Thyroid gland (tissue), 4 donors: ENCODE data around the gene FAM228A. TPM values are rescaled to one million over a fixed set of nuclear protein-coding genes. Genes with fewer than 3 reads are reported as not detected.

Source experiments
- DNase-seq, 2 donors: peaks; one replicate each; pipeline ENCODE4 v3.0.0-alpha.2; 2019
- H3K27ac ChIP-seq, 3 donors: fragments of 200-600 bp; sonication (generic); 1 replicate in 2 of 3; 2 replicates in 1 of 3; pipeline ENCODE4 v1.5.1; 2016 to 2019; ENCODE audit warnings: mild to moderate bottlenecking in 1 of 3, moderate library complexity in 1 of 3
- H3K27me3 ChIP-seq: fragments of 200-600 bp; sonication (generic); one replicate; pipeline ENCODE4 v1.5.1; 2019
- H3K36me3 ChIP-seq, 2 donors: fragments of 200-600 bp; sonication (generic); one replicate each; pipeline ENCODE4 v1.5.1; 2016 to 2019
- H3K4me1 ChIP-seq, 2 donors: fragments of 200-600 bp; sonication (generic); one replicate each; pipeline ENCODE4 v1.5.1; 2017 to 2019
- H3K4me3 ChIP-seq, 3 donors: fragments of 200-600 bp; sonication (generic); replicated peaks in 1 of 3; 1 replicate in 2 of 3; 2 replicates in 1 of 3; pipeline ENCODE4 v1.5.1; 2016; ENCODE audit warnings: mild to moderate bottlenecking in 1 of 3
- H3K9me3 ChIP-seq: fragments of 200-600 bp; sonication (generic); one replicate; pipeline ENCODE4 v1.5.1; 2017
- POLR2A ChIP-seq, 2 donors: fragments of 450-650 bp; IDR thresholded peaks; one replicate each; pipeline ENCODE4 v1.6.1; 2017; ENCODE audit warnings: antibody characterized with exemption in 2 of 2, mild to moderate bottlenecking in 2 of 2, moderate library complexity in 1 of 2
- WGBS, 2 donors: methylation state at CpG; one replicate each; pipeline ENCODE4 v1.1.5; 2017; 5-methylcytosine and 5-hydroxymethylcytosine counted together
- intact Hi-C: fragments of 100-400 bp; cut with DNase I; formaldehyde crosslinking; loops from one replicate; pipeline ENCODE4 v1.15.1; 2023
- total RNA-seq, 4 donors: library from RNA; depleted of rRNA; stranded (reverse); fragments of >200 nt; gene quantifications; one replicate each; pipeline ENCODE4 v1.2.3, GENCODE V29; 2016
- TF ChIP-seq, protein P1 (sequence below), 6 experiments: fragments of 200-600 bp in 3 of 6; fragments of 450-650 bp in 3 of 6; sonication (generic) in 3 of 6; IDR thresholded peaks; one replicate each; pipeline ENCODE4 v1.5.1; 2016 to 2019; ENCODE audit warnings: antibody characterized with exemption in 6 of 6, mild to moderate bottlenecking in 2 of 6, inconsistent platforms in 1 of 6, moderate library complexity in 1 of 6

FAM228A gene
- total RNA-seq, 4 donors from 2014 or later, result 1.3 to 2.0 (median 1.8) TPM

DNA sequence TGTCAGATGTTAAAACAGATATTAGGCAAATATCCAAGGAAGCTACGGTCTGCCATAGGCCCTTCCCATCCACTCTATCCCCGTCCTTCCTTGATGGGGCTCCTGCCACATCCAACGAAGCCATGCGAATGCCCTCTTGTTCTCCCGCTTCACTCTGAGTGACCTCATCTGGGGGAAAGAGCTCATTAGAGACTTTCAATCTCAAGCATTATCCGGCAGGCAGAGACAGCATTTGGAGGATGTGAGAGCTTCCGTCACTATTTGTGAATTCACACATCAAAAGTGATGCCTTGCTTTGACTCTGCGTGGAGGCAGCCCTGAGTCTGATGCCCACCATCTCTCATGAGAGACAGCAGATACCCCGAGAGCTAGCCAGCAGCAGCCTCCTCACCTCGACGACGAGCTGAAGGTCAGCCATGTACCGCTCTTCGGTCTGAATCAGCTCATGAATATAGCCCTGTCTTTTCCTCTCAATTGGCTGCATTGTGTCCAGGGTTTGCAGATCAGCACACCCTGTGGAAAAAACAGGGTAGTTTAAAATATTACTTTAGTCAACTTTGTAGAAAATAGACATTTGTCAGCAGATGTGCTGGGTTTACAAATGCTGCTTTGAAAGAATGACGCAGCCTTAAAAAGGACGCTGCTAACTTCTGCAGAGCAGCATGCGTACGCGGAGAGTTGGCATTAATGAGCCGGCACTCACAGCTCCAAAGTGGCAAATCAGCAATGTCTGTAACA is 45.9 kb downstream of the FAM228A start:
- intact Hi-C loops, result no loop called here
- WGBS, 2 donors, result 94% methylated on average over 20 of the region's 20 CpGs
- Histone ChIP-seq H3K4me3 (no peak overlapping the region), H3K36me3 (peaks cover 17 to 41% of the 10 kb centered on the region in 2 donors), H3K4me1 (no peaks in the 10 kb centered on the region), H3K27me3 (no peaks in the 10 kb centered on the region), H3K27ac (no peak overlapping the region), H3K9me3 (no peaks in the 10 kb centered on the region)
- no peak for TF ChIP-seq POLR2A (IDR thresholded peaks at IDR 0.05)
- TF ChIP-seq, protein P1, sequence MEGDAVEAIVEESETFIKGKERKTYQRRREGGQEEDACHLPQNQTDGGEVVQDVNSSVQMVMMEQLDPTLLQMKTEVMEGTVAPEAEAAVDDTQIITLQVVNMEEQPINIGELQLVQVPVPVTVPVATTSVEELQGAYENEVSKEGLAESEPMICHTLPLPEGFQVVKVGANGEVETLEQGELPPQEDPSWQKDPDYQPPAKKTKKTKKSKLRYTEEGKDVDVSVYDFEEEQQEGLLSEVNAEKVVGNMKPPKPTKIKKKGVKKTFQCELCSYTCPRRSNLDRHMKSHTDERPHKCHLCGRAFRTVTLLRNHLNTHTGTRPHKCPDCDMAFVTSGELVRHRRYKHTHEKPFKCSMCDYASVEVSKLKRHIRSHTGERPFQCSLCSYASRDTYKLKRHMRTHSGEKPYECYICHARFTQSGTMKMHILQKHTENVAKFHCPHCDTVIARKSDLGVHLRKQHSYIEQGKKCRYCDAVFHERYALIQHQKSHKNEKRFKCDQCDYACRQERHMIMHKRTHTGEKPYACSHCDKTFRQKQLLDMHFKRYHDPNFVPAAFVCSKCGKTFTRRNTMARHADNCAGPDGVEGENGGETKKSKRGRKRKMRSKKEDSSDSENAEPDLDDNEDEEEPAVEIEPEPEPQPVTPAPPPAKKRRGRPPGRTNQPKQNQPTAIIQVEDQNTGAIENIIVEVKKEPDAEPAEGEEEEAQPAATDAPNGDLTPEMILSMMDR (IDR thresholded peaks at IDR 0.05), result no peak
- DNase-seq, result no peak

DNA sequence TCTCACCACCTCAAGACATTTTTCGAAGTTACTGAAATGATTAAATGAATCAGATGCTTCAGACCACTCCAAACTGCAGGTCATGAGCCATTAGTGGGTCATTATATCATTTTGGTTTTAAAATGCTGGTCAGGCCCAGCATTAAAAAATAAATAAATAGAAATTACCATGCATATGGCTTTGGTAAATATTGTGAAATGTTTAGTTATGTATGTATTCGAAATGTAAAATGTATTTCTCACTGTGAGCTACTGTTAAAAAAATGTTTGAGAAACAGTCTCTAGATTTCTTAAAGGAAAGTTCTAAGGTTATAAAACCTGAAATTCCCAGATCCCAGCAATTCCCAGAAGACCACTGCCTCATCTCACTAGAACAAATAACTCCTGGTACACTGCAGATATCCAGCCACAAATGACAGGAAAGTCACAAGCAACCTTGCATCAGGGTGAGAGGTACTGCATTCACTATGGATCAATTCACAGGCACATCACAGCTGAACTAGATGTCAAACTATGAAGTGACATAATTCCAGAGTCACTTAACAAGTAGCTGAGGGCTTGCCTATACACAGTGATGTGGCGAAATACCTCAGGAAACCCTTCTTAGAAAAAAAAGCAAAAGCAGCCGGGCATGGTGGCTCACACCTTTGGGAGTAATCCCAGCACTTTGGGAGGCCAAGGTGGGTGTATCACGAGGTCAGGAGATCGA is 46.6 kb downstream of the FAM228A start:
- peaks cover 9 to 37% of the 10 kb centered on the region in 2 donors for H3K36me3 ChIP-seq
- 94 to 96% methylated on average over 6 of the region's 6 CpGs for WGBS, 2 donors
- no peak overlapping the region for H3K27ac ChIP-seq
- no peaks in the 10 kb centered on the region for H3K4me1 ChIP-seq
- TF ChIP-seq POLR2A (IDR thresholded peaks at IDR 0.05), result no peak
- TF ChIP-seq, protein P1 (IDR thresholded peaks at IDR 0.05), result no peak
- no peak overlapping the region for H3K4me3 ChIP-seq
- no peaks in the 10 kb centered on the region for H3K9me3 ChIP-seq
- H3K27me3 ChIP-seq, result no peaks in the 10 kb centered on the region
- intact Hi-C loops, result no loop called here
- DNase-seq, result no peak

DNA sequence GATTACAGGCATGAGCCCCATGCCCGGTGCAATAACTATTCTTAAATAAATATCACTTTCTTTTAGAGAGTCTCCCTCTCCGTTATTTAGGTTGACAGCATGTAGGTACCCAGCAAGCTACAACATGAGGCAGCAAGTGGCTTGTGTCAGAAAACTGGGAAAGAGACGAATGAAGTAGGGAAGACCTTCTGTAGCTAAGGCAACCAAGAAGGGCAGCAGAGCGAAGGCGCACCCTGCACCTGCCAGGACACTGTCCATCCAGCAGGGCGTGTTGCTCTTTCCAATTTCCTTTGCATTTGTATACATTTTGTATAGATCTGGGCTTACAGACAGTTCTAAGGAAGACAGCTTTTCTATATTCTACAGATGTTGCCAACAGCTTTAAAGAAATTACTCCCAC is 48.1 kb downstream of the FAM228A start:
- Histone ChIP-seq H3K36me3 (peaks cover 8 to 25% of the 10 kb centered on the region in 2 donors), H3K27ac (no peak overlapping the region), H3K27me3 (no peaks in the 10 kb centered on the region), H3K9me3 (no peaks in the 10 kb centered on the region), H3K4me3 (no peak overlapping the region), H3K4me1 (no peaks in the 10 kb centered on the region)
- no peak for TF ChIP-seq POLR2A (IDR thresholded peaks at IDR 0.05)
- TF ChIP-seq, protein P1 (IDR thresholded peaks at IDR 0.05), result no peak
- DNase-seq, result no peak
- WGBS, 2 donors, result 82 to 91% methylated on average over 6 of the region's 6 CpGs
- intact Hi-C loops, result no loop called here

DNA sequence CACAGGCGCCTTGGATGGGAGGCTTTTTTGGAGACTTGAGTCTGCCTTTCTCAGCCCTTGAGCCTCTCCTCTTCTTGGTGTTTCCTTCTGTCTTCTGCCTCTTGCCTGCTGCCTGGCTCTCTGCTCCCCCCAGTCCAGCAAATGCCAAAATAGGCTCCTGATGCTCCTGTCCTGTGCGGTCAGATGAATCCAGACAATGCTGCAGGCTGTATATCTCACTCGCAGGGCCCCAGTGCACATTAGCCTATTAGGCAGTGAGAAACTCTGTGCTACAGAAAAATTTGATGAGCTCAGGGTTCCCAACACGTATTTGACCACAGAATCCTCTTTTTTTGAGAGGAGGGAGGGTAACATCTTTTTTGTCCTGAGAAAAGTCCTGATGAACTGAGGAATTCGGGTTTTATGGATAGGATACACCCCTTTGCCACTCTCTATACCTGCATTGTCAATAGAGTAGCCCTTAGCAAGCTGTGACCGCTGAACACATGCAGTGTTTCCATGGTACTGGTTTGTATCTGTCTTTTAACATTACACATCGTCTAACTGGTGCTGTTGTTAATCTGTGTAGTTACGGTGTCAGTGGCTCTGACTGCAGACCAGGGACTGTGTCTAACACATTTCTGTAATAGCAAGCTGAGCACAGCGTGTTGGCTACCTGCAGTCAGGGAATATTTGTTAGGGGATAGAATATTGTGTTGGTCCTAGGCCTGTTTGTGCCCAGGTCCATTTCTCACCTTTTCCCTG is 50.8 kb downstream of the FAM228A start:
- DNase-seq, result no peak
- intact Hi-C loops, result loop anchor here (5.0 kb wide), 1 partner anchor 157 kb away; no protein-coding TSS in a partner anchor
- peaks cover 0 to 4% of the 10 kb centered on the region in 2 donors for H3K36me3 ChIP-seq
- H3K27me3 ChIP-seq, result no peaks in the 10 kb centered on the region
- TF ChIP-seq, protein P1 (IDR thresholded peaks at IDR 0.05), result no peak
- no peak for TF ChIP-seq POLR2A (IDR thresholded peaks at IDR 0.05)
- H3K4me1 ChIP-seq, result no peaks in the 10 kb centered on the region
- no peak overlapping the region for H3K4me3 ChIP-seq
- no peaks in the 10 kb centered on the region for H3K9me3 ChIP-seq
- 89 to 93% methylated on average over 9 of the region's 9 CpGs for WGBS, 2 donors
- H3K27ac ChIP-seq, result no peak overlapping the region
